WERI-Rb-1 (cell line): Measurements from ENCODE around the gene NEK10.

Source experiments
- DNase-seq: peaks from one replicate; pipeline ENCODE4 v3.0.0-alpha.2; 2020
- H3K27ac ChIP-seq: fragments of 250-450 bp; sonication (Bioruptor Pico); 2 replicates; pipeline ENCODE4 v1.5.1; 2020; ENCODE audit warnings: mild to moderate bottlenecking, moderate library complexity
- H3K27me3 ChIP-seq: fragments of 250-450 bp; sonication (Bioruptor Pico); 2 replicates; pipeline ENCODE4 v1.5.1; 2021; ENCODE audit warnings: mild to moderate bottlenecking, low read depth, moderate library complexity; ENCODE audit not compliant: insufficient read depth, severe bottlenecking
- H3K36me3 ChIP-seq: fragments of 250-450 bp; sonication (Bioruptor Pico); 2 replicates; pipeline ENCODE4 v1.5.1; 2020; ENCODE audit warnings: mild to moderate bottlenecking, moderate library complexity
- H3K4me3 ChIP-seq: 2 replicates; pipeline ENCODE4 v1.5.1; 2011; ENCODE audit warnings: low read depth, mild to moderate bottlenecking, control low read depth, low read length
- H3K9me3 ChIP-seq: fragments of 250-450 bp; sonication (Bioruptor Pico); 2 replicates; pipeline ENCODE4 v1.5.1; 2021; ENCODE audit warnings: mild to moderate bottlenecking, moderate library complexity; ENCODE audit not compliant: severe bottlenecking
- TF ChIP-seq, protein P1 (sequence below): IDR thresholded peaks from 2 replicates; pipeline ENCODE4 v1.5.1; 2011; ENCODE audit warnings: low read depth, mild to moderate bottlenecking, control low read depth, inconsistent platforms, low read length

Gene NEK10

DNA sequence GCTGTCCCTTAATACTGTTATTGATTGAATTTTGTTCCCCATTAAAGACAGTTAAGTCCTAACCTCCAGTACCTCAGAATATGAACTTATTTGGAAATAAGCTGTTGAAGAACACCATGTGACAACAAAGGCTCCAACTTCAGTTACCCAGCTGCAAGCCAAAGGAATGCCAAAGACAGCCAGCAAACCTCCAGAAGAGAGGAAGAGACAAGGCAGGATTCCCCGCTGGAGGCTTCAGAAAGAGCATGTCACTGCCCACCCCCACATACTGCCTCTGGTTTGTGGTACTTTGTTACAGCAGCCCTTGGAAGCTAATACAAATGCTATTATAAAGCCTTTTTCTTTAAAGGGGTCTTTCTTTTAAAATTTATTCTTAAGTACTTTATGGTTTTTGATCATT lies 18.4 kb upstream of the NEK10 start:
- TF ChIP-seq, protein P1, sequence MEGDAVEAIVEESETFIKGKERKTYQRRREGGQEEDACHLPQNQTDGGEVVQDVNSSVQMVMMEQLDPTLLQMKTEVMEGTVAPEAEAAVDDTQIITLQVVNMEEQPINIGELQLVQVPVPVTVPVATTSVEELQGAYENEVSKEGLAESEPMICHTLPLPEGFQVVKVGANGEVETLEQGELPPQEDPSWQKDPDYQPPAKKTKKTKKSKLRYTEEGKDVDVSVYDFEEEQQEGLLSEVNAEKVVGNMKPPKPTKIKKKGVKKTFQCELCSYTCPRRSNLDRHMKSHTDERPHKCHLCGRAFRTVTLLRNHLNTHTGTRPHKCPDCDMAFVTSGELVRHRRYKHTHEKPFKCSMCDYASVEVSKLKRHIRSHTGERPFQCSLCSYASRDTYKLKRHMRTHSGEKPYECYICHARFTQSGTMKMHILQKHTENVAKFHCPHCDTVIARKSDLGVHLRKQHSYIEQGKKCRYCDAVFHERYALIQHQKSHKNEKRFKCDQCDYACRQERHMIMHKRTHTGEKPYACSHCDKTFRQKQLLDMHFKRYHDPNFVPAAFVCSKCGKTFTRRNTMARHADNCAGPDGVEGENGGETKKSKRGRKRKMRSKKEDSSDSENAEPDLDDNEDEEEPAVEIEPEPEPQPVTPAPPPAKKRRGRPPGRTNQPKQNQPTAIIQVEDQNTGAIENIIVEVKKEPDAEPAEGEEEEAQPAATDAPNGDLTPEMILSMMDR, result no peak
- no peak overlapping the region for H3K27ac ChIP-seq
- no peak for DNase-seq
- no peaks in the 10 kb centered on the region for H3K9me3 ChIP-seq
- H3K36me3 ChIP-seq, result peaks cover 24% of the 10 kb centered on the region
- H3K27me3 ChIP-seq, result no peaks in the 10 kb centered on the region
- no peak overlapping the region for H3K4me3 ChIP-seq

DNA sequence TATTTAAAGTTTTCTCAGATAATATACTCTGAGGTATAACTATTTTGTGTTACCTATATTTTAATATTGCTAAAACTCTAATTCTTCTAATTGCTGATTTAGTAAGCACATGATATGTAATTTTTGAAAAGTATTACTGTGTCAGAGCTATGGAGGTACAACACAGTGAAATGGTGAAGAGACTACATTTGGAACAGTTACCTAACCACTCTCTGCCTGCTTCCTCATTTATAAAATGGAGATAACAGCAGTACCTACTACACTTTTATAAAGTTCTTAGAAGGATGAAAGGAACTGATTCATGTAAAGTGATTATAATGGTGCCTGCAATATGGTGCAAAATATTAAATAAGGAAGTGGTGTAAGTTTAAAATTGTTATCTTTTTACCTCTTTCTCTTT lies 16.3 kb upstream of the NEK10 start:
- H3K36me3 ChIP-seq, result peaks cover 29% of the 10 kb centered on the region
- TF ChIP-seq, protein P1, result no peak

DNA sequence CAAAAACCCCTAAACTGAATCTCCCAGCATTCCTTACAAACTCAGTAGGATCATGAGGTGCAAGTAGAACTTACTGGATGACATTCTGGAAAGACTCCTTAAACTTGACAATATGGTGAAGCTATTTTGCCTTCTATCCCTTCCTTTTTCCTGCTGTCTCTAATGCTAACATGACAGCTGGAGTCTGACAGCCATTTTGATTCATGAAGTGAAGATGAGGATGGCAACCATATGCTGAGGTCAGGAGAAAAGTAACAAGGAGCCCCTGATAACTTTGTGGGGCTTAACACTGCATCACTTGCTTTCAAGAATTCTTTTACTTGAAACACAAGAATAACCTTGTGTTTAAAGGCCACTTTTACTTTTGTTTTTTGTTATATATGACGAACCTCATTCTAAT lies 15.0 kb upstream of the NEK10 start:
- DNase-seq, result no peak
- peaks cover 32% of the 10 kb centered on the region for H3K36me3 ChIP-seq

More for the DNA sequence above, 16.3 kb upstream of the NEK10 start:
- H3K27ac ChIP-seq, result no peak overlapping the region
- no peaks in the 10 kb centered on the region for H3K27me3 ChIP-seq
- no peak for DNase-seq
- H3K4me3 ChIP-seq, result no peak overlapping the region
- H3K9me3 ChIP-seq, result no peaks in the 10 kb centered on the region

DNA sequence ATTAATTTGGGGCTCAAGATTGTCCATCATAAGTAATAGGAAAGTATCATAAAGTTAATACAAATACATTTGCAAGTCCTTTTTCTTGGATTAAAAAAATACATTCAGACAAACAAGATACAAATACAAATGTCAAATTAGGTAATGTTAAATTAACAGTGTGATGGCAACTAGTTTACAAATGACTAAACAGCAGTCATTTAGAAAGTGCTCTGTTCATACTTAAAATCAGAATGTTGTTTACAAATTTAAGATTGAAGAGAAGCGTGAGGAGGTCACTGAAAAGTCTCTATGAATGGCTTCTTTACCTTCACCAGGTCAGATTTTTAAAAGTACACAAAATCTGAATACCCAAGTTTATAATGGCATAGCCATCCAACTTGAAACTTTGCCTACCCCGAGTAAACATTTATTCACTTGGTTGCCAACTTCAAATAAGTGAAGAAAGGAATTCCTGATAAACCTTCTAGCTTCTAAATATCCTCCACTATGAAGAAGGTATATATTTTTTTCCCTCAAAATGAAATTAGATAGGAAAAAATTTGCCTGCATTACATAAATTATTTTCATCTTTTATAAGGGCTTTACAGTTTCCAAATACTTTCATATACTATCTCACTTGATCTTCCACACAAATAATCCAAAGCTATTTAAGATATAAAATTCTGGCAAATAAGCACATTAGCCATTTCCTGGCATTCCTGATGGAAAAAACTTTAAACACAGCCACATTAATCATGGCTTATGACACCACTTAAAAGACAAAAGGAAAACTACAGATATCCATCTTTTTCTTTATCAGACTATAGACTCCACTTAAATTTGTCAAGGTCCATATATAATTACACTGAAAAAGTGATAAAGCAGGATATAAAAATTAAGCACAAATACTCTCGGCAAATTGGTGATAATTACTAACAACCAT lies 11.5 kb upstream of the NEK10 start:
- Histone ChIP-seq H3K27me3 (no peaks in the 10 kb centered on the region), H3K9me3 (no peaks in the 10 kb centered on the region), H3K36me3 (peaks cover 39% of the 10 kb centered on the region), H3K4me3 (no peak overlapping the region), H3K27ac (no peak overlapping the region)
- TF ChIP-seq, protein P1, result no peak
- no peak for DNase-seq

More for the DNA sequence above, 15.0 kb upstream of the NEK10 start:
- TF ChIP-seq, protein P1, result no peak
- no peaks in the 10 kb centered on the region for H3K9me3 ChIP-seq
- no peak overlapping the region for H3K4me3 ChIP-seq
- H3K27me3 ChIP-seq, result no peaks in the 10 kb centered on the region
- no peak overlapping the region for H3K27ac ChIP-seq

DNA sequence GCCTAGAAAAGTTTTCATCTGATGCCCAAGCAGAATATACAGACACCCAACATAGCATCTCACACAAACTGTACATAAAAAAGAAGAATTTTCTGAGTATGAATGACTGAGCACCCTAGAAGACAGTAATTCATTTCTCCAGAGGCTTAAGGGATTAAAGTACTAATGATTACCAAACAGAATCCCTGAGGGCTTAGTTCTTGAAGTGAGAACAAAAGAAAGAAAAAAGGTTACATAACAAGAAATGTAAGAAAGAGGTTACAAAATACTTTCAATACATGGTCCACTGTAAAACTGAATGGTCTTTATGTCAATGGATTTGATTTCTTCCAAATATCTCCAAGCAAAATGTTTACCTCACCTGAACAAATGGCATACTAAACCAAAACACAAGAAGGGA lies 9.1 kb upstream of the NEK10 start:
- H3K27me3 ChIP-seq, result no peaks in the 10 kb centered on the region
- H3K9me3 ChIP-seq, result no peaks in the 10 kb centered on the region
- H3K4me3 ChIP-seq, result no peak overlapping the region
- TF ChIP-seq, protein P1, result no peak
- no peak for DNase-seq
- no peak overlapping the region for H3K27ac ChIP-seq
- peaks cover 26% of the 10 kb centered on the region for H3K36me3 ChIP-seq
